CD4-positive, alpha-beta T cell treated with Interleukin-15 for 1 hour (primary cell): ENCODE data around the gene KRT16.
"Not testable (repeated sequence)": the region's sequence is repeated elsewhere in the genome, so short reads cannot be mapped to it uniquely, and the experiment has no call there.

ENCODE experiments used
- DNase-seq: peaks from one replicate; pipeline ENCODE4 v3.0.0-alpha.2; 2020

Gene KRT16

DNA sequence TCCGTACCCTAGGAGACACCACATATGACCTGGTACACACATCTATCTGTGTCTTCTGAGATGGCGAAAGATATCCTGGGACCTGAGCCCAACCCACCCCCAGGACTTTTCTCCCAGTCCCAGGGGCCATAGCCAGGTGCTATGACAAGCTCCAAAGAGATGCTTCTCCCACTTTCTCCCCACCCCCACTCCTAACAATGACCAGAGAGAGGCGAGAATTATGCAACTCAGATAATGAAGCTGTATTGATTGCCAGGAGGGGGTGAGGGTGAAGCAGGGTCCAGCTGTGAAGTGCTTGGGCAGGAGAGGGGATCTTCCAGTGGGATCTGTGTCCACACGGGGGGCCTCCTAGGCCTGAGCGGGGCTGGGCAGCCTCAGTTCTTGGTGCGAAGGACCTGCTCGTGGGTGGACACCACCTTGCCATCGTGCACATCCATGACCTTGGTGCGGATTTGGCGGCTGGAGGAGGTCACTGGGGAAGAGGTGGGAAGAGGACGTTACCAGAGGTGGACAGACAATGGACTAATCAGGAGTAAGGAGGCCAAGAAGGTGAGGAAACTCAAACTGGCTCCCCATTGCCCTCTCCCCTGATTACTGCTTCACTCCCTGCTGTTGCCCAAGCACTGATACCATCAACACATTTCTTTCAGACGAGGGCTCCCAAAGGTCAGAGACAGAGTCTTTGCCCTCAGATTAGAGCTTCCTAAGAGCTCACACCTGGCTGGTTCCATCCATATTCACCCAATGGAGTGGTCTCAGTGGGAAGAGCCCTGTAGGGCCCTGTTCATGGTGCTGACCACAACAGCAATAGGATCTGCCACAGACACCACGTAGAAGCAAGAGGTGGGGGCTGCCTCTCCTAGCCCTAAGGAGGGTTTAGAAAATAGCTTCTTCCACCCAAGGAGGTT lies 30.3 kb downstream of the KRT16 start:
- not testable (repeated sequence) for DNase-seq

DNA sequence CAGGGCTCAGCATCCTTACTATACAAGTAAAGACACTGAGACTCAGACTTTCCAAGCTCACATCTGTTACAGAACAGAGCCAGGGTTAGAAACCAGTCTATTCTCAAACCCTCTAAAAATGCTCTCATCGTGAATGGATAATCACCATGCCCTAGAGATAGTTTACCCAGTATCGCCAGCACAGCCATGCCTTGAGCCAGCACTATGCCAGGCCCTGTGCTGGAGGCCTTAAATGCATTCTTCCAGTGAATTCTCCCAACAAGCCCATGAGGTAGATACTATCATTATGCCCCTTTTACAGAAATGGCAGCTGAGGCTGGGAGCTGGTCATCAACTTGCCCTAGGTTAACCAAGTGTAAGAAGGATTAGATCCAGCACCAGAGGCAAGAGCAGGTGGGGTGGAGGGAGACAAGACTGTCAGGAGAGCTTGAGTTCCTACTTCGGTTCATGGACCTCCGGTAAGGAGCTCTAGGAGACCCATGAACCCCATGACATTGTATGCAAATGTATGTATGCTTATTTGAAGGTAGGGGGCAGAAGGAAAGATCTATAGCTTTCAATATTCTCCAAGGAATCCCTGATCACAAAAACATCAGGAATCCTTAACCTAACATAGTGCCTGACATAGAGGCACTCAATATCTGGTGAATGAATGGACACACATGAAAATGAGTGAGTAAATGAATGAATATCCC lies 31.1 kb downstream of the KRT16 start:
- DNase-seq: no peak

- DNase-seq: no peak
Observed at GRCh38 chr17:41580687-41581365, 31.7 kb downstream of the KRT16 start.

- DNase-seq: no peak
Observed at GRCh38 chr17:41580244-41580575, 32.4 kb downstream of the KRT16 start.

GRCh38 chr17:41579484-41580243 lies 32.9 kb downstream of the KRT16 start:
- DNase-seq: peak; percentile 57

DNA sequence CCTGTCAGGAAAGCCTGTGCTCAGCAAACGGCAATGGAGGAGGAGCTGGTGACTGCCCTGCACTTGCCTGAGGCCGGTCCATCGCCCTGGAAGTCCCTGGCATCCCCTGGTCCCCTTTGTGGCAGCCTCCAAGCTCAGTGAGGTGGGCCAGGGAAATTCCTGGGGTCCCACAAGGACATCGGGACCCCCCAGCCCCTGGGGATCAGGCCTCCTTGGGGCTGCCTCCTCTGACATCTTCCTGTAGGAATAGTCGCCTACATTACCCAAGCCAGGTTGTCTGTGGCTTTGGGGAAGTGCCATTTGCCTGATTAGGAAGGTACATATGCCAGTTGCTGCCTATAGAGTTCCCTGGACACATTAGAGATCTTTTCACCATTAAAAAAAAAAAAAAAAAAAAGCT lies 33.6 kb downstream of the KRT16 start:
- DNase-seq: no peak

GRCh38 chr17:41578538-41578937 lies 34.0 kb downstream of the KRT16 start:
- DNase-seq: no peak

GRCh38 chr17:41576740-41577139 lies 35.8 kb downstream of the KRT16 start:
- DNase-seq: not testable (repeated sequence)

DNA sequence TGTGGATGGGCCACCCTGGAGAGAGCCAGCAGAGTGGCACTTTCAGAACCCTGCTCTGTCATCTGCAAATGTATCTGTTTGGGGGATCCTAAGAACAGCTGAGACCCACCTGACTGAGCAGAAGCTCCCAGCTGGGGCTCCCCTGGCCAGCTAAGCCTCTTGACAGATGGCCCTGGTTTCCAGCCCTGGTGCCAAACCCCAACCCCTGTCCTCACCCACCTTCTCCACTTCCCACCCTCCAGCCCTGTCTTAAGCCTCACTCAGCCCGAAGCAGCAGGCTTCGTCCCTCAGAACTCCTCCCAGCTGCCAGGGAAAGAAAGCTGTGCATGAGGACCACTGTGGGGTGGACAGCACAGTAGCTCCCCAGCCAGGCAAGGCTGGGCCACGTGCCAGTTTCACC lies 37.2 kb downstream of the KRT16 start:
- DNase-seq: no peak

DNA sequence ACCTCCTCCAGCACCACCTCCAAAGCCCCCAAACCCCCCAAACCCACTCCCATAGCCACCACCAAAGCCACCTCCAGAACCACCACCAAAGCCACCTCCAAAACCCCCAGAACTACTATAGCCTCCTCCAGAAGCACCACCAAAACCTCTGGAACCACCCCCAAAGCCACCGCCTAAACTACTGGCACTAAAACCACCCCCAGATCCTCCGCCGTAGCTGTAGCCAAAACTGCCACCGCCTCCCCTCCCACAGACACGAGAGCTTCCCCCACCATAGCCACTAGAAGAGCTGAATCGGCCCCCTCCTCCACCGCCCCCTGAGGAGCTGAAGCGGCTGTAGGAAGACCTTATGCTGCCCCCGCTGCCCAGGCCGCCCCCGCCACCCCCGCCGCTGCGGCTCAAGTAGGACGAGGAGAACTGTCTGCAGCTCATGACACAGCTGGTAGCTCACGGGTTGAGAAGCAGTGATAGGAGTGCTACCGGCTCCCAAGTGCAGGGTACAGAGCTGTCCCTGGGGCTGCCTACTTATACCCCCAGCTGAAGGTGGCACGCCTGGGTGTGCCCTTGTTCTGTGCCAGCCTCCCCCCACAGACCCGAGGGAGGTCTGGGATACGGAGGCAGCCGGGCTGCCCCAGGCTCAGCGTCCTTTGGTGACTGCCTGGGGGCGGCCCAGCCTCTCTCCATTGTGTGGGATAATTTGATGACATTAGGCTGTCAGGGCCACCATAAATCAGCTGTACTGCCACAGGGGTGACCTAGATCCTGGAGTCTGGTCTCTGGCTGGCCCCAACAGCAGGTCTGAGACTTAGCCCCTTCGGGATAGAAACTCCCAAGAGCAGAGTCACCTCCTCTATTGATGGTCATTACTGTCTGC lies 40.8 kb downstream of the KRT16 start, which contains the start of gene KRT9:
Gene KRT9 (minus strand): TSS at position 499 of the 874 bp plus-strand sequence. CDS start 67 bp downstream, at position 432.
- no peak for DNase-seq

DNA sequence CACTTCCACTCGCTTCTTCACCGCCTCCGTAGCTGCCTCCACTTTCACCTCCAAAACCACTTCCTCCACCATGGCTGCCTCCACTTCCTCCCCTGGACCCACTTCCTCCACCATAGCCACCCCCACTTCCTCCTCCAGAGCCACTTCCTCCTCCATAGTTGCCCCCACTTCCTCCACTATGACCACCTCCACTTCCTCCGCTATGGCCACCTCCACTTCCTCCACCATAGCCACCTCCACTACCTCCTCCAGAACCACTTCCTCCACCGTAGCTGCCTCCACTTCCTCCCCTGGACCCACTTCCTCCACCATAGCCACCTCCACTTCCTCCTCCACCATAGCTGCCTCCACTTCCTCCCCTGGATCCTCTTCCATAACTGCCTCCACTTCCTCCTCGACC lies 45.2 kb downstream of the KRT16 start:
- no peak for DNase-seq

- DNase-seq: no peak
Observed at GRCh38 chr17:41565338-41565737, 47.2 kb downstream of the KRT16 start.

- DNase-seq: no peak
Observed at GRCh38 chr17:41563607-41564170, 48.9 kb downstream of the KRT16 start.

GRCh38 chr17:41561554-41561953 lies 51.0 kb downstream of the KRT16 start:
- DNase-seq: no peak
